Placental pericyte (primary cell): ENCODE data around the gene ANGPTL8. TPM values are rescaled to one million over a fixed set of nuclear protein-coding genes. Genes with fewer than 3 reads are reported as not detected.

Experiments
- total RNA-seq: library from RNA; depleted of rRNA; stranded (reverse); fragments of >200 nt; gene quantifications from 2 replicates; pipeline ENCODE4 v1.2.3, GENCODE V29; 2012

Gene ANGPTL8, protein sequence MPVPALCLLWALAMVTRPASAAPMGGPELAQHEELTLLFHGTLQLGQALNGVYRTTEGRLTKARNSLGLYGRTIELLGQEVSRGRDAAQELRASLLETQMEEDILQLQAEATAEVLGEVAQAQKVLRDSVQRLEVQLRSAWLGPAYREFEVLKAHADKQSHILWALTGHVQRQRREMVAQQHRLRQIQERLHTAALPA
- total RNA-seq = not detected in 2 replicates

DNA sequence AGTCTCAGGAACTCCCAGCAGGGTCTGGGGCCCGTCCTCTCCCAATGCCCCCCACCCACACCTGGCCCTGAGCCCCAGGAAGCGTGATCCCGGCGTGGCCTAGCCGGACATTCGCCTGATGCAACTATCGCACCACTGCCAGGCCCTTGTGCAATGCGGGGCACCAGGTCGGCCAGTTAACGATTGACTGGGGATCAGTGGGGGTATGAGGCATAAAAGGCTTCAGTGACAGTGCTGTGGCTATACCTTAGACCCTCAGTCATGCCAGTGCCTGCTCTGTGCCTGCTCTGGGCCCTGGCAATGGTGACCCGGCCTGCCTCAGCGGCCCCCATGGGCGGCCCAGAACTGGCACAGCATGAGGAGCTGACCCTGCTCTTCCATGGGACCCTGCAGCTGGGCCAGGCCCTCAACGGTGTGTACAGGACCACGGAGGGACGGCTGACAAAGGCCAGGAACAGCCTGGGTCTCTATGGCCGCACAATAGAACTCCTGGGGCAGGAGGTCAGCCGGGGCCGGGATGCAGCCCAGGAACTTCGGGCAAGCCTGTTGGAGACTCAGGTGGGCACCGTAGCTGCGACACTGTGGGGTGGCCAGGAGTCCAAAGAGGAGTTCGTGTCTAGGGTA is at the start of gene ANGPTL8:
Gene ANGPTL8 (plus strand): TSS at position 243 of the 624 bp plus-strand sequence. CDS start 19 bp downstream, at position 262.

DNA sequence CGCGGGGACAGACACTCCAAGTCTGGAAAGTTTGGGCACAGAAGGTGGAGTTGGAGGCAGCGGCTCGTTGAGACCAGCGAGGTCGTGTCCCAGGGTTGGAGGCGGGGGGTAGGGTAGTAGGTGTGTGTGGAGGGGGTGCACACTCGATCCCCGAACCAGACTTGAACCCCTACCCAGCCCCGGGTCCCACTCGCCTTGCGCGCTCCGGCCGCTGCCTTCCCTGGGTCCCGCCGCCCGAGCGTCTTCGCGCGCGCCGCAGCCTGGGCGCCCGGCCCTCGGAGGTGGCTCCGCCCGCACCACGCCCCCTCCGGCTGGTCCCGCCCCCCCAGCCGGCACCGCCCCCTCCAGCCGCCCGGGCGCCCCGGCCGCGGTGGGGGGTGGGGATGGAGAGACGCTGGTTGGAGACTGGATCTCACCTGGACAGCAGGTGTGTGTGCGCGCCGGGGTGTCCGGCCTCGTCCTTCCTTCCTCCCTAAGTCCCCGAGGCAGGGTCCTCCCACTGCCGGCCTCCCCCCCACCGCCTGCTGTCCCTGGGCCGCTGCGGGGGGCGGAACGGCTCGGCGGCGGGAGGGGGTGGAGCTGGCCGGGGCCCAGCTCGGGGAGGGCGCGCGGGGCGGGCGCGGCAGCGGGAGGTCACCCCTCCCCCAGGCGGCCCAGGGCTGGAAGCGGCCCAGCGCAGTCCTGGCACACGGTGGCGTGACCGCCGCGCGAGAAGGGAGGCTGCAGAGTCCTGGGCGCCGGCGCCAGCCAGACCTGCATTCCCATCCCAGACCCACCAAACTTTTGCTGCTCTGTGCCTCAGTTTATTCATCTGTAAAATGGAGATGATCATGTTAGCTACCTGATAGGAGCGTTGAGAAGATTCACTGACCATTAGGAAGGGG is 41.9 kb upstream of the ANGPTL8 start, which contains the start of gene KANK2:
Gene KANK2 (minus strand): TSS at position 255 of the 884 bp plus-strand sequence. CDS start 3,034 bp downstream, outside the sequence.

DNA sequence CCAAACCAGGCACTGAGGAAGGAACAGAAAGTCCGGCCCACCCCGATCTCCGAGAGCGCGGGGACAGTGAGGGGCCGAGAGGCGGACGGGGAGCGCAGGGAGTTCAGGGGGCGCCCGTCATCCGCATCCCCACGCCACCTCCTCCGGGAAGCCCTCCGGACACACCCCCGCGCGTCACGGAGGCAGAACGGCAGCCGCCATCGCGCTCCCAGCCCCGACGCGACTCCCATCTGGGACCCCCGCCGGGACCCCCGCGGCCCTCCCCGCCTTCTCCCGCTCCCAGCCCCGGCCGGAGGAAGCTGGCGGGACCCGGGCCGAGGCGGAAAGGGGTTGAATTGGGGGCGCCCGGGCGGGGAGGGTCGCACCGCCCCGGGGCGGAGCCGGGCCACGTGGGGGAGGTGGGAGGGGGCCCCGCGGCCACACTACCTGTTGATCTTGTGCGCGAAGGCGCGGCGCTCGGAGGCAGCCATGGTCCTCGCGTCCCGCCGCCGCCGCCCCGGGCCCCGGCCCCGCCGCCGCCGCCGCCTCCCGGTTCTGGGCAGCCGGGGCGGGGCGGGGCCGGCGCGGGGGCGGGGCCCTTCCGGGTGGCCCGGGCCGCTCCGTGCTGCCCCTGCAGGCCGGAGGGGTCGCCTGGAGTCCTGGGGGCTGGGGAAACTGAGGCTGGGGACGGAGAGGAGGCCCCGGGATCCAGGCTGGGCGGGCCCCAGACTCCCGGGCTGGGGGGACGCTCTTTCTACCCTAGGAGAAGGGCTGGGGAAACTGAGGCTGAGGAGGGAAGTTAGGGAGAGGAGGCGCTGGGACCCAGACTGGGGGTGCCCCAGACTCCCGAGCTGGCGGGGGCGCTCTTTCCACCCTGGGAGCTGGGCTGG is 22.8 kb downstream of the ANGPTL8 start, which contains the start of gene DOCK6:
Gene DOCK6 (minus strand): TSS at position 554 of the 869 bp plus-strand sequence. CDS start 84 bp downstream, at position 470.

Other genes with a start within 250 kb of the ANGPTL8 start
- 293 and 584 TPM in 2 replicates for gene LDLR, start 150.2 kb upstream of the ANGPTL8 start, total RNA-seq
- gene SPC24, start 83.8 kb upstream of the ANGPTL8 start, total RNA-seq = 2.8 and 110 TPM in 2 replicates
- 331 and 441 TPM in 2 replicates for gene KANK2, start 42.1 kb upstream of the ANGPTL8 start, total RNA-seq
- 14.0 and 30.8 TPM in 2 replicates for gene DOCK6, start 22.9 kb downstream of the ANGPTL8 start, total RNA-seq
- gene TSPAN16, start 56.5 kb downstream of the ANGPTL8 start, total RNA-seq = not detected in 2 replicates
- 8.6 and 26.9 TPM in 2 replicates for gene RAB3D, start 100.0 kb downstream of the ANGPTL8 start, total RNA-seq
- gene TMEM205, start 106.6 kb downstream of the ANGPTL8 start, total RNA-seq = 54.3 and 189 TPM in 2 replicates
- gene CCDC159, start 106.9 kb downstream of the ANGPTL8 start, total RNA-seq = 4.7 and 12.5 TPM in 2 replicates
- gene PLPPR2, start 115.8 kb downstream of the ANGPTL8 start, total RNA-seq = 17.8 and 21.7 TPM in 2 replicates
- 0.72 and 1.1 TPM in 2 replicates for gene SWSAP1, start 135.0 kb downstream of the ANGPTL8 start, total RNA-seq
- 5.9 and 19.5 TPM in 2 replicates for gene EPOR, start 144.7 kb downstream of the ANGPTL8 start, total RNA-seq
- gene RGL3, start 179.7 kb downstream of the ANGPTL8 start, total RNA-seq = 1.4 and 2.4 TPM in 2 replicates
- gene ODAD3, start 195.5 kb downstream of the ANGPTL8 start, total RNA-seq = 0.14 TPM in 1 of 2 replicates, not detected in the other
- 163 and 165 TPM in 2 replicates for gene PRKCSH, start 196.0 kb downstream of the ANGPTL8 start, total RNA-seq
- under 0.01 TPM in 1 of 2 replicates, not detected in the other for gene ELAVL3, start 241.4 kb downstream of the ANGPTL8 start, total RNA-seq